Measurements from ENCODE around the gene CTDSPL. TPM values are rescaled to one million over a fixed set of nuclear protein-coding genes. Genes with fewer than 3 reads are reported as not detected.

The CTDSPL gene
- total RNA-seq, 1 donor from 2014 or later = 56.3 TPM

DNA sequence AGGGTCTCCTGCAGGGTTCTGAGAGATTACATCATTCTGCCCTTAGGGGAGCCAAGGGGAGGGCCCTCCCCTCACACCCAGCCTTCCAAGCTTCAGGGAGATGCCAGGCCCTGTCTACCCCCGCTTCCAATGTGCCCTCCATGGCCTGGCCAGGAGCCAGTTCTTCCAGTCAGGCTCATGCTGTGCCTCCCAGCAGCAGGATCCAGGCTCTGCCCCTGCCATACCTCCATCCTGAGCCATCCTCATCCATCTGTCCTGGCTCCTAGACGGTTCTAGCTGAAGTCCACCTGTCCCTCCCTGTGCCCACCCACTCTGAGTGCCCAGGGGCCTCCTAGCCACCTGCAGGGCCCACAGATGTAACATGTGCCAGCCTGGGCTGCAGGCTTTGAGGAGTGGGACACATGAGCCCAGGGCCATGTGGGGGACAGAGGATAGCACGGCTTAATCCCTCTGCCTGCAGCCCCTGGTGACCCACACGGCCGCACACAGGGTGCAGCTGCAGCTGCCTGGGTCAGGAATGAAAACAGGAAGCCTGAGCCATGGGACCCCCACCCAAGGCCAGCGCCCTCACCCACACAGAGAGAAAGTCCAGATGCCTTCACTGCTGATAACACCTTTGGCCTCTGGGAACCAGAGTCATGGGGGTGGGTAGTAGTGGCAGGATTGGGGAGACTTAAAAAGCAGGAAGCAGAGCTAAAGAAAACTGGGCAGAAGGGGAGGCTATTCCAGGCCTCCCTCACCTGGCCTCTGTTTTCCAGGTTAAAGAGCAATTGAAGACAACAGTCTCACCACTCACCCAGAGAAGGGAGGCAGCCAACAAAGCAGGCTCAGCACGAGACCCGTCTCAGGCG is 156.0 kb downstream of the CTDSPL start:
- Histone ChIP-seq H3K4me3 (no peak overlapping the region), H3K9me3 (replicated peaks) (peaks cover 10% of the 10 kb centered on the region), H3K27ac (replicated peaks) (peak overlapping the region; percentile 40), H3K27me3 (ENCODE audit: low read depth) (no peaks in the 10 kb centered on the region), H3K4me1 (peaks cover 13% of the 10 kb centered on the region), H3K36me3 (peaks cover 48% of the 10 kb centered on the region)
- TF ChIP-seq, protein P1, sequence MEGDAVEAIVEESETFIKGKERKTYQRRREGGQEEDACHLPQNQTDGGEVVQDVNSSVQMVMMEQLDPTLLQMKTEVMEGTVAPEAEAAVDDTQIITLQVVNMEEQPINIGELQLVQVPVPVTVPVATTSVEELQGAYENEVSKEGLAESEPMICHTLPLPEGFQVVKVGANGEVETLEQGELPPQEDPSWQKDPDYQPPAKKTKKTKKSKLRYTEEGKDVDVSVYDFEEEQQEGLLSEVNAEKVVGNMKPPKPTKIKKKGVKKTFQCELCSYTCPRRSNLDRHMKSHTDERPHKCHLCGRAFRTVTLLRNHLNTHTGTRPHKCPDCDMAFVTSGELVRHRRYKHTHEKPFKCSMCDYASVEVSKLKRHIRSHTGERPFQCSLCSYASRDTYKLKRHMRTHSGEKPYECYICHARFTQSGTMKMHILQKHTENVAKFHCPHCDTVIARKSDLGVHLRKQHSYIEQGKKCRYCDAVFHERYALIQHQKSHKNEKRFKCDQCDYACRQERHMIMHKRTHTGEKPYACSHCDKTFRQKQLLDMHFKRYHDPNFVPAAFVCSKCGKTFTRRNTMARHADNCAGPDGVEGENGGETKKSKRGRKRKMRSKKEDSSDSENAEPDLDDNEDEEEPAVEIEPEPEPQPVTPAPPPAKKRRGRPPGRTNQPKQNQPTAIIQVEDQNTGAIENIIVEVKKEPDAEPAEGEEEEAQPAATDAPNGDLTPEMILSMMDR (IDR thresholded peaks at IDR 0.05; ENCODE audit: borderline replicate concordance) = no peak
- DNase-seq = no peak
- intact Hi-C loops (cut with micrococcal nuclease) = no loop called here

DNA sequence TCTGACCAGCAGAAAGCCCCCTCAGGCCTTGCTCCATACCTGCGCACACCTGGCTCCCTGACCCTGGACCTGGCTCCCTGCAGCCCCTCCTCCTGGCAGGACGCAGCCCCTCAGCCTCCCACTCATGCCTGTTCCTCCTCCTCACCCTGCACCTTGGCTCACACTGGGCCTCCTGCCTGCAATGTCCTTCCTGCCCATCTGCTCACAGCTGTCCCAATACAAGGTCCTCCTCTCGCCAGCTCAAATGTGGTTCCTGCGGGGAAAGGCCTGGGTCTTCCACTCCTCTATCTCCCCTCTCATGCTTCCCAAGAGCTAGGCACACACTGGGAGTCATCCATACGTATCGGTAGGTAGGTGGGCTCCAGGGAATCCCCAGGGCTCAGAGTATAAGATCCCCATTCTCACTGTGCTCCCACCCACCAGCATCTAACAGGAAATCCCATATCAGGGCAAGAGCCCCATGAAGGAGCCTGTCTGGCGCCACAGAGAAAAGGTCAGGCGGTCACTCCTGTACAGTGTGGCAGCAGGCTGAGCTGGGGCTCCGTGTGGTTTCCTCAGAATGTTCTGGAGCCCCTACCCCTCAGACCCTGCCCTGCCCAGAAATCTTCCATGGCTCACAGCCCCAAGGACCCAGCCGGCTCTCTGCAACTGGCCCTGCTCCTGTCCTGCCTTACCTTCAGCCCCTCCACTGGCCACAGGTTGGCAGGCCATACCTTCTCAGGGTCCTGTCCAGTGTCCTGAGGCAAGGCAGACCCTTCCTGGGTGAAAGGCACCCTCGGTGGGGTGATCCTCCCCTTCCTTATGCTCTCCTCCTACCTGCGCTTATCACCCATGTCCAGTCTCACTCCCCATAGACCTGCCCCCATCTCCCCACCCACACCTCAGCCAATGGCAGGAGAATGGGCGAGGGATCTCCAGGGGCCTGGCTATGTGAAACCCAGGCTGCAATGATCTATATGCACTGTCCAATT is 156.9 kb downstream of the CTDSPL start:
- H3K27ac ChIP-seq (replicated peaks) = peak overlapping the region; percentile 40
- TF ChIP-seq, protein P1 (IDR thresholded peaks at IDR 0.05; ENCODE audit: borderline replicate concordance) = no peak
- H3K4me1 ChIP-seq = peaks cover 23% of the 10 kb centered on the region
- no peak for DNase-seq
- H3K9me3 ChIP-seq (replicated peaks) = peaks cover 10% of the 10 kb centered on the region
- no peaks in the 10 kb centered on the region for H3K27me3 ChIP-seq (ENCODE audit: low read depth)
- intact Hi-C loops (cut with micrococcal nuclease) = no loop called here
- no peak overlapping the region for H3K4me3 ChIP-seq
- H3K36me3 ChIP-seq = peaks cover 48% of the 10 kb centered on the region

DNA sequence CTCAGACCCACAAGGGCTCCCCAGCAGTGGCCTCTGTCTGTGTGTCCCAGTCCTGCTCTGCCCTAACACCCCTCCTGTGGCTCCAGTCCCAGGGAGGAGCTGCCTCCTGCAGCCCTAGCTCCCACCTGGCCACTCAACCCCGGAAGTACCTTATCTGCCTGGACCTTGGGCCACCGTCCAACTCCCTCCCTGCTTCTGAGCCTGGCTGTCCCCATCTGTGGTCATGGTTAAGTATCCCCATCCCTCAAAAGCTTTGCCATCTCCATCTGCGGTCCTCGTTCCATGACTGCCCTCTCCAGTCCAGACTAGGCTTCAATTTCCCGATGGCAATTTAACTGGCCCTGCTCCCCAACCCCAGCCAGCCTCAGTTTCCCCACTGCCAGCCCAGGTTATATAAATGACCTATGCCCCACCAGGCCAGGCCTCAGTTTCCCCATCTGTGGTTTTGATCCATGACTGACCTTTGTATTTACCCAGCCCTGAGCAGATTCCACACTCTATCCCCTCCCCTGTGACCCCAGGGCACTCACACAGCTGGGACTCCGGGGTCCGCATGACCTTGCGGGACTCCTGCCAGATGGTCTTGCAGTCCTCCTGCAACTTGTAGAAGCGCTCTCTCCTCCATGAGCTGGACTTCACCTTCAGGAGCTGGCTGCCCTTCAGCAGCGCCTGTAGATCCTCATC is 158.1 kb downstream of the CTDSPL start:
- Histone ChIP-seq H3K4me1 (peaks cover 34% of the 10 kb centered on the region), H3K4me3 (no peak overlapping the region), H3K9me3 (replicated peaks) (peaks cover 10% of the 10 kb centered on the region), H3K27me3 (ENCODE audit: low read depth) (no peaks in the 10 kb centered on the region), H3K27ac (replicated peaks) (no peak overlapping the region), H3K36me3 (peaks cover 41% of the 10 kb centered on the region)
- intact Hi-C loops (cut with micrococcal nuclease) = no loop called here
- TF ChIP-seq, protein P1 (IDR thresholded peaks at IDR 0.05; ENCODE audit: borderline replicate concordance) = no peak
- DNase-seq = no peak

DNA sequence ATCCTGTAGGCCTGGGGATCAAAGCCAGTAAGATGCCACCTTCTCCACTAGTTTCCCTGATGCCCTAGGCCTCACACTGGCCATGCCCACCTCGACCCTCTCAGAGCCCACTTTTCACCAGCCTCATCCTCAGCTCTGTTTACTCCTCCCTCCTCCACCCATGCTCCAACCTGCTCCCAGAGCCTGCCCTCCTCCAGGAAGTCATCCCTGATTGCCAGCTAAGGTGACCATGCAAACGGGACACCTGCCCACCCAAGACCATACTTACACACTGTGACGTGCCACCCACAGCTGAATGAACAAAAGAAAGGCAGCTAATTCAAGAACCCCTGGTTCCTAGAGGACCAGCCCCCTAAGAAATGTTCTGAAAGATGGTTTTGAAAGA is 158.7 kb downstream of the CTDSPL start:
- Histone ChIP-seq H3K4me3 (no peak overlapping the region), H3K27ac (replicated peaks) (no peak overlapping the region), H3K36me3 (peaks cover 35% of the 10 kb centered on the region), H3K9me3 (replicated peaks) (peaks cover 10% of the 10 kb centered on the region), H3K4me1 (peaks cover 36% of the 10 kb centered on the region), H3K27me3 (ENCODE audit: low read depth) (no peaks in the 10 kb centered on the region)
- DNase-seq = no peak
- TF ChIP-seq, protein P1 (IDR thresholded peaks at IDR 0.05; ENCODE audit: borderline replicate concordance) = no peak
- intact Hi-C loops (cut with micrococcal nuclease) = no loop called here

DNA sequence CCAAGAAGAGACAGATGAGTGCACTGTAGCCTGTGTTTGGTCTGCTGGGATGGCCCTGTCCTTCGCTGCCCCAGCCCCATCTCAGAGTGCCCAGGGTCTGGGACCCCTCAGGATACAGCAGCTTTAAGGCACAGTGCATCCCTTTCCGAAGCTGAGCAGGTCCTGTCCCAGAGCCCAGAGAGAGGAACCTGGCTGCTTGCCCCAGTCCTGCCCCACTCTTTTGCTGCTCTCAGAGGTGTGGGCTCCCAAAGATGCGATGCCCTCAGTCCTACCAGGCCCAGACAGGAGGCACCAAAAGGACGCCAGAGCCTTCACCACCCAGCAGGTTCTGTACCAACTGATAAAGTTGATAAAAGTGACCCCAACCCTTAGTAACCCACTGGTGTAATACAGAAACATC is 159.5 kb downstream of the CTDSPL start:
- intact Hi-C loops (cut with micrococcal nuclease) = no loop called here
- Histone ChIP-seq H3K27ac (replicated peaks) (no peak overlapping the region), H3K36me3 (peaks cover 27% of the 10 kb centered on the region), H3K9me3 (replicated peaks) (peaks cover 6% of the 10 kb centered on the region), H3K27me3 (ENCODE audit: low read depth) (no peaks in the 10 kb centered on the region), H3K4me1 (peaks cover 43% of the 10 kb centered on the region), H3K4me3 (no peak overlapping the region)
- TF ChIP-seq, protein P1 (IDR thresholded peaks at IDR 0.05; ENCODE audit: borderline replicate concordance) = no peak
- no peak for DNase-seq

Data from left ventricle myocardium inferior (tissue), 1 donor.